Spleen (tissue), 11 donors: ENCODE data around the gene ZNF236. TPM values are rescaled to one million over a fixed set of nuclear protein-coding genes. Genes with fewer than 3 reads are reported as not detected.

ENCODE experiments used
- DNase-seq: peaks from one replicate; pipeline ENCODE4 v3.0.0-alpha.2; 2020
- H3K27ac ChIP-seq, 8 donors: fragments of 200-600 bp; sonication (generic) in 7 of 8; 1 replicate in 4 of 8; 2 replicates in 4 of 8; pipeline versions ENCODE4 v1.5.0 to v1.8.0; 2016 to 2021; ENCODE audit warnings: inconsistent platforms in 4 of 8, mild to moderate bottlenecking in 4 of 8, moderate library complexity in 1 of 8
- H3K27me3 ChIP-seq, 7 donors: fragments of 200-600 bp; sonication (generic) in 6 of 7; replicated peaks in 1 of 7; 1 replicate in 4 of 7; 2 replicates in 3 of 7; pipeline versions ENCODE4 v1.5.0 to v1.8.0; 2016 to 2021; ENCODE audit warnings: inconsistent platforms in 3 of 7, mild to moderate bottlenecking in 1 of 7
- H3K36me3 ChIP-seq, 6 donors: fragments of 200-600 bp; sonication (generic) in 5 of 6; 1 replicate in 4 of 6; 2 replicates in 2 of 6; pipeline versions ENCODE4 v1.5.0 to v1.8.0; 2016 to 2021; ENCODE audit warnings: inconsistent platforms in 2 of 6
- H3K4me1 ChIP-seq, 6 donors: fragments of 200-600 bp; sonication (generic) in 5 of 6; 1 replicate in 3 of 6; 2 replicates in 3 of 6; pipeline versions ENCODE4 v1.5.0 to v1.8.0; 2016 to 2021; ENCODE audit warnings: inconsistent platforms in 3 of 6
- H3K4me3 ChIP-seq, 8 donors: fragments of 200-600 bp; sonication (generic) in 7 of 8; 1 replicate in 4 of 8; 2 replicates in 4 of 8; pipeline versions ENCODE4 v1.5.0 to v1.8.0; 2016 to 2021; ENCODE audit warnings: inconsistent platforms in 4 of 8, mild to moderate bottlenecking in 4 of 8, moderate library complexity in 2 of 8
- H3K9me3 ChIP-seq, 8 donors: fragments of 200-600 bp; sonication (generic) in 7 of 8; 1 replicate in 4 of 8; 2 replicates in 4 of 8; pipeline versions ENCODE4 v1.5.0 to v1.8.0; 2016 to 2021; ENCODE audit warnings: inconsistent platforms in 4 of 8
- CTCF ChIP-seq, 11 experiments: fragments of 200-600 bp in 7 of 11; fragments of 450-650 bp in 4 of 11; sonication (generic) in 4 of 11; IDR thresholded peaks in 8 of 11; conservative IDR thresholded peaks in 3 of 11; 1 replicate in 7 of 11; 2 replicates in 4 of 11; pipeline versions ENCODE4 v1.4.0 to v1.8.0; 2016 to 2021; ENCODE audit warnings: antibody characterized with exemption in 11 of 11, inconsistent platforms in 4 of 11, mild to moderate bottlenecking in 1 of 11
- POLR2A ChIP-seq, 3 donors: fragments of 450-650 bp; IDR thresholded peaks; one replicate each; pipeline ENCODE4 v1.5.1; 2017; ENCODE audit warnings: antibody characterized with exemption in 3 of 3, mild to moderate bottlenecking in 1 of 3
- POLR2AphosphoS5 ChIP-seq, 3 donors: sonication (generic); formaldehyde crosslinking; IDR thresholded peaks; one replicate each; pipeline ENCODE4 v1.5.1; 2017; ENCODE audit warnings: antibody characterized with exemption in 3 of 3
- WGBS, 5 donors: extraction: QIAGEN DNeasy Blood & Tissue Kit in 3 of 5; methylation state at CpG; one replicate each; pipeline versions ENCODE4 v1.1.5 to v1.1.7; 2013 to 2018; 5-methylcytosine and 5-hydroxymethylcytosine counted together
- intact Hi-C: fragments of 100-400 bp; cut with DNase I; formaldehyde crosslinking; loops from one replicate; pipeline ENCODE4 v1.15.0; 2023; ENCODE audit warnings: low total_unique reads
- polyA plus RNA-seq, 3 donors: library from polyadenylated mRNA; stranded (reverse); fragments of 200-250 nt; gene quantifications; one replicate each; pipeline ENCODE4 v1.2.1, GENCODE V29; 2013
- total RNA-seq, 7 donors: library from RNA; depleted of rRNA in 3 of 7; stranded (reverse); fragments of >200 nt in 3 of 7; fragmentation: NEBNext Ultra II Directional in 4 of 7; extraction: Animal tissue kit (Norgen Biotek cat#: 25700) in 4 of 7; gene quantifications; one replicate each; pipeline versions ENCODE4 v1.1.0 to v1.2.1, GENCODE V29; 2016 to 2021
- donor health status: healthy with polysubstance abuse.
- donor health status: DM: no; HTN: no; CAD: no; lungs with moderate emphysema.
- donor health status: DM: no; HTN: no; CAD: no.
- donor health status: Bipolar disorder and iron deficiency.
- donor health status: healthy.
- donor health status: DM: no; HTN: no; CAD: no.
- donor health status: DM: yes; HTN: yes; CAD: no.

ZNF236 gene
- total and polyA plus RNA-seq, 10 donors: 1.5 to 25.4 (median 19.9) TPM

GRCh38 chr18:77001041-77001440, 178.7 kb downstream of the ZNF236 start:
- no peak for DNase-seq
- WGBS, 5 donors: 84 to 94% (median 89%) methylated on average over 18 to 19 of the region's 19 CpGs
- H3K36me3 ChIP-seq: no peaks in the 10 kb centered on the region

GRCh38 chr18:77001979-77002378, 179.6 kb downstream of the ZNF236 start:
- Histone ChIP-seq H3K36me3 (no peaks in the 10 kb centered on the region), H3K27me3 (no peaks in the 10 kb centered on the region), H3K4me1 (peaks cover 8 to 47% (median 30%) of the 10 kb centered on the region in 6 donors), H3K9me3 (no peaks in the 10 kb centered on the region), H3K4me3 (no peak overlapping the region), H3K27ac (no peak overlapping the region)
- no peak for DNase-seq
- intact Hi-C loops: loop anchor here (5.0 kb wide), 2 partner anchors 50 to 210 kb away; no protein-coding TSS in a partner anchor
- WGBS, 5 donors: 83 to 92% (median 90%) methylated on average over 7 of the region's 7 CpGs
- TF ChIP-seq CTCF (IDR thresholded peaks at IDR 0.05 in 8 of 11, conservative IDR thresholded peaks at IDR 0.05 in 3 of 11) (no peak), POLR2A (IDR thresholded peaks at IDR 0.05) (no peak), POLR2AphosphoS5 (IDR thresholded peaks at IDR 0.05) (no peak)

More at GRCh38 chr18:77001041-77001440, 178.7 kb downstream of the ZNF236 start:
- Histone ChIP-seq H3K4me1 (peaks cover 8 to 38% (median 26%) of the 10 kb centered on the region in 6 donors), H3K27me3 (no peaks in the 10 kb centered on the region), H3K4me3 (no peak overlapping the region), H3K9me3 (no peaks in the 10 kb centered on the region), H3K27ac (peak overlapping the region in 1 of 8 donors; percentile 24)
- TF ChIP-seq POLR2AphosphoS5 (IDR thresholded peaks at IDR 0.05) (no peak), CTCF (IDR thresholded peaks at IDR 0.05 in 8 of 11, conservative IDR thresholded peaks at IDR 0.05 in 3 of 11) (no peak), POLR2A (IDR thresholded peaks at IDR 0.05) (no peak)
- intact Hi-C loops: loop anchor here (5.0 kb wide), 2 partner anchors 51 to 211 kb away; no protein-coding TSS in a partner anchor

- TF ChIP-seq POLR2A (IDR thresholded peaks at IDR 0.05): no peak
- no peak for TF ChIP-seq POLR2AphosphoS5 (IDR thresholded peaks at IDR 0.05)
- no peak for TF ChIP-seq CTCF (IDR thresholded peaks at IDR 0.05 in 8 of 11, conservative IDR thresholded peaks at IDR 0.05 in 3 of 11)
- intact Hi-C loops: loop anchor here (5.0 kb wide), 2 partner anchors 50 to 210 kb away; no protein-coding TSS in a partner anchor
- peaks cover 8 to 52% (median 33%) of the 10 kb centered on the region in 6 donors for H3K4me1 ChIP-seq
- no peaks in the 10 kb centered on the region for H3K9me3 ChIP-seq
- no peak overlapping the region for H3K27ac ChIP-seq
- peaks cover 0 to 4% (median 0%) of the 10 kb centered on the region in 6 donors for H3K36me3 ChIP-seq
- 92 to 94% (median 93%) methylated on average over 10 of the region's 10 CpGs for WGBS, 5 donors
- no peaks in the 10 kb centered on the region for H3K27me3 ChIP-seq
- no peak overlapping the region for H3K4me3 ChIP-seq
- no peak for DNase-seq
These were observed 180.1 kb downstream of the ZNF236 start for GRCh38 chr18:77002496-77002895.

GRCh38 chr18:77003316-77003715, 181.0 kb downstream of the ZNF236 start:
- intact Hi-C loops: loop anchor here (5.0 kb wide), 2 partner anchors 49 to 209 kb away; no protein-coding TSS in a partner anchor
- no peaks in the 10 kb centered on the region for H3K9me3 ChIP-seq
- peaks cover 0 to 12% (median 0%) of the 10 kb centered on the region in 6 donors for H3K36me3 ChIP-seq
- H3K4me3 ChIP-seq: no peak overlapping the region
- peaks cover 8 to 60% (median 34%) of the 10 kb centered on the region in 6 donors for H3K4me1 ChIP-seq
- 94 to 98% (median 96%) methylated on average over 7 of the region's 7 CpGs for WGBS, 5 donors
- TF ChIP-seq CTCF (IDR thresholded peaks at IDR 0.05 in 8 of 11, conservative IDR thresholded peaks at IDR 0.05 in 3 of 11): no peak
- TF ChIP-seq POLR2A (IDR thresholded peaks at IDR 0.05): no peak
- no peak for TF ChIP-seq POLR2AphosphoS5 (IDR thresholded peaks at IDR 0.05)
- H3K27me3 ChIP-seq: no peaks in the 10 kb centered on the region
- no peak overlapping the region for H3K27ac ChIP-seq
- DNase-seq: no peak
